HepG2 (cell line): ENCODE results near the gene TYMS. TPM values are rescaled to one million over a fixed set of nuclear protein-coding genes. Genes with fewer than 3 reads are reported as not detected.

Experiments
- ARID3A ChIP-seq: IDR thresholded peaks from 2 replicates; pipeline ENCODE4 v1.6.1; 2012; ENCODE audit warnings: low read depth, low read length, improper control_type of control experiment
- GFI1 ChIP-seq: sonication (generic); formaldehyde crosslinking; IDR thresholded peaks from 2 replicates; pipeline ENCODE4 v1.5.0; 2020; ENCODE audit warnings: missing genetic modification reagents, mild to moderate bottlenecking, borderline replicate concordance
- HINFP ChIP-seq: sonication (generic); formaldehyde crosslinking; IDR thresholded peaks from 2 replicates; pipeline ENCODE4 v1.4.0; 2020; ENCODE audit warnings: low read depth, mild to moderate bottlenecking, missing genetic modification reagents
- JUNB ChIP-seq: sonication (generic); formaldehyde crosslinking; IDR thresholded peaks from 2 replicates; pipeline ENCODE4 v1.8.0; 2022; ENCODE audit warnings: missing genetic modification reagents, mild to moderate bottlenecking, borderline replicate concordance
- NRL ChIP-seq: sonication (generic); formaldehyde crosslinking; IDR thresholded peaks from 2 replicates; pipeline ENCODE4 v1.5.0; 2020; ENCODE audit warnings: missing genetic modification reagents, mild to moderate bottlenecking, moderate library complexity, borderline replicate concordance
- PHF8 ChIP-seq: sonication (generic); formaldehyde crosslinking; IDR thresholded peaks from 2 replicates; pipeline ENCODE4 v1.5.0; 2020; ENCODE audit warnings: missing genetic modification reagents
- RELA ChIP-seq: sonication (generic); formaldehyde crosslinking; IDR thresholded peaks from 2 replicates; pipeline ENCODE4 v1.4.0; 2020; ENCODE audit warnings: missing genetic modification reagents
- SP5 ChIP-seq: IDR thresholded peaks from 2 replicates; pipeline ENCODE4 v1.6.1; 2016; ENCODE audit warnings: low read depth, borderline replicate concordance
- TCF7L2 ChIP-seq: IDR thresholded peaks from 2 replicates; pipeline ENCODE4 v1.6.1; 2011; ENCODE audit warnings: mild to moderate bottlenecking, low read depth, low read length, moderate library complexity
- THYN1 ChIP-seq: sonication (generic); formaldehyde crosslinking; IDR thresholded peaks from 2 replicates; pipeline ENCODE4 v1.8.1; 2023; ENCODE audit warnings: low read depth, mild to moderate bottlenecking, moderate library complexity, missing genetic modification reagents, borderline replicate concordance
- WIZ ChIP-seq: sonication (generic); formaldehyde crosslinking; IDR thresholded peaks from 2 replicates; pipeline ENCODE4 v1.5.1; 2020; ENCODE audit warnings: mild to moderate bottlenecking, missing genetic modification reagents
- ZKSCAN1 ChIP-seq: fragments of 150-350 bp; IDR thresholded peaks from 2 replicates; pipeline ENCODE4 v1.6.1; 2014; ENCODE audit warnings: low read length
- ZNF337 ChIP-seq: sonication (generic); formaldehyde crosslinking; IDR thresholded peaks from 2 replicates; pipeline ENCODE4 v1.5.1; 2020; ENCODE audit warnings: missing genetic modification reagents, low read depth, mild to moderate bottlenecking, borderline replicate concordance
- ZNF407 ChIP-seq: sonication (generic); formaldehyde crosslinking; IDR thresholded peaks from one replicate; pipeline ENCODE4 v1.5.1; 2020; ENCODE audit warnings: mild to moderate bottlenecking, missing genetic modification reagents; ENCODE audit errors: not compliant biosample characterization
- ZNF496 ChIP-seq: sonication (generic); formaldehyde crosslinking; IDR thresholded peaks from 2 replicates; pipeline ENCODE4 v1.8.1; 2023; ENCODE audit warnings: mild to moderate bottlenecking, moderate library complexity, missing genetic modification reagents; ENCODE audit not compliant: insufficient replicate concordance
- polyA plus RNA-seq, 8 experiments: library from polyadenylated mRNA; depleted of rRNA in 3 of 8; stranded (reverse) in 7 of 8; unstranded in 1 of 8; fragments of >200 nt; fragmentation: Illumina TruSeq in 4 of 8; extraction: Trizol in 4 of 8; gene quantifications; 2 replicates each; pipeline versions ENCODE4 v1.2.1 to v1.2.3, GENCODE V29; 2011 to 2016; ENCODE audit warnings: low read depth in 4 of 8, missing spikeins in 1 of 8, mixed read lengths in 1 of 8; ENCODE audit not compliant: insufficient read depth in 1 of 8
- total RNA-seq, 5 experiments: library from RNA; depleted of rRNA; stranded (reverse); fragments of >200 nt; fragmentation: Illumina TruSeq; extraction: Trizol; gene quantifications; 2 replicates each; pipeline ENCODE4 v1.2.3, GENCODE V29; 2016; ENCODE audit warnings: low read depth in 1 of 5

The TYMS gene
- total and polyA plus RNA-seq, 2 of the 13 experiments (the other 11 are each of a cell fraction or from before 2014, with no cell fraction given), result 80.1 to 106 TPM

GRCh38 chr18:712401-713134, 55.1 kb downstream of the TYMS start, which contains the start of gene ENOSF1 (continued):
- no peak for TF ChIP-seq ZNF407 (CRISPR knock-in tag)
- TF ChIP-seq ZKSCAN1, result no peak
- peak; percentile 74 for TF ChIP-seq PHF8
- peak; percentile 17; the same call in 1 of the 2 replicates for TF ChIP-seq NRL (CRISPR knock-in tag)
- no peak for TF ChIP-seq TCF7L2
- TF ChIP-seq SP5, result peak; percentile 43; the same call in 1 of the 2 replicates
- TF ChIP-seq ZNF337 (CRISPR knock-in tag), result no peak
- TF ChIP-seq WIZ, result peak; percentile 90; the same call in 1 of the 2 replicates
- no peak for TF ChIP-seq RELA
- TF ChIP-seq ARID3A, result no peak
- peak; percentile 99 for TF ChIP-seq HINFP (CRISPR knock-in tag)
- no peak for TF ChIP-seq THYN1 (CRISPR knock-in tag)
- no peak; the same call in 1 of the 2 replicates for TF ChIP-seq GFI1 (CRISPR knock-in tag)
- TF ChIP-seq ZNF496, result no peak
- no peak for TF ChIP-seq JUNB (CRISPR knock-in tag)
